Measurements from ENCODE around the gene TOLLIP. TPM values are rescaled to one million over a fixed set of nuclear protein-coding genes. Genes with fewer than 3 reads are reported as not detected.

Gene TOLLIP
- total RNA-seq, 1 experiment from 2014 or later: 78.3 TPM

GRCh38 chr11:1295591-1295990 is 13.8 kb downstream of the TOLLIP start:
- intact Hi-C loops (cut with micrococcal nuclease; ENCODE audit: unreplicated experiment): no loop called here
- BruUV-seq (replicated peaks): no TSS peak
- H3K36me3 Mint-ChIP-seq (ENCODE audit: insufficient read depth, unreplicated experiment): peaks cover 37% of the 10 kb centered on the region
- no peaks in the 10 kb centered on the region for H3K27me3 Mint-ChIP-seq (ENCODE audit: insufficient read depth, unreplicated experiment)
- H3K4me3 Mint-ChIP-seq (ENCODE audit: unreplicated experiment): no peak overlapping the region
- H3K27me3 ChIP-seq (replicated peaks; ENCODE audit: control insufficient read depth, insufficient read depth, low read length): no peaks in the 10 kb centered on the region
- H3K4me3 ChIP-seq (ENCODE audit: low read depth, low read length): no peak overlapping the region
- H3K9me3 ChIP-seq: no peaks in the 10 kb centered on the region
- DNase-seq: peak in 1 of 2 experiments; percentile 30
- no peak for TF ChIP-seq CTCF (IDR thresholded peaks at IDR 0.05; ENCODE audit: insufficient read depth in 1 of 2, low read depth in 1 of 2, low read length in 1 of 2, severe bottlenecking in 1 of 2, unreplicated experiment in 1 of 2)
- peaks cover 1% of the 10 kb centered on the region; the same call in 1 of the 2 replicates for H3K36me3 ChIP-seq (ENCODE audit: control insufficient read depth, insufficient read depth, low read length)
- peaks cover 21% of the 10 kb centered on the region for H3K4me1 ChIP-seq
- ChIA-PET CTCF (no interaction called here), POLR2A (no interaction called here)
- H3K27ac Mint-ChIP-seq (ENCODE audit: unreplicated experiment): no peak overlapping the region
- no peaks in the 10 kb centered on the region for H3K9me3 Mint-ChIP-seq (ENCODE audit: unreplicated experiment)
- H3K4me1 Mint-ChIP-seq (ENCODE audit: low read depth, unreplicated experiment): peaks cover 6% of the 10 kb centered on the region

GRCh38 chr11:1295086-1295485 is 14.3 kb downstream of the TOLLIP start:
- H3K36me3 Mint-ChIP-seq (ENCODE audit: insufficient read depth, unreplicated experiment): peaks cover 37% of the 10 kb centered on the region
- BruUV-seq (replicated peaks): no TSS peak
- no peak overlapping the region for H3K4me3 Mint-ChIP-seq (ENCODE audit: unreplicated experiment)
- Histone ChIP-seq H3K4me1 (peaks cover 21% of the 10 kb centered on the region), H3K27me3 (replicated peaks; ENCODE audit: control insufficient read depth, insufficient read depth, low read length) (no peaks in the 10 kb centered on the region), H3K36me3 (ENCODE audit: control insufficient read depth, insufficient read depth, low read length) (peaks cover 1% of the 10 kb centered on the region; the same call in 1 of the 2 replicates), H3K4me3 (ENCODE audit: low read depth, low read length) (no peak overlapping the region), H3K9me3 (no peaks in the 10 kb centered on the region)
- TF ChIP-seq CTCF (IDR thresholded peaks at IDR 0.05; ENCODE audit: insufficient read depth in 1 of 2, low read depth in 1 of 2, low read length in 1 of 2, severe bottlenecking in 1 of 2, unreplicated experiment in 1 of 2): no peak
- CTCF ChIA-PET: no interaction called here
- H3K9me3 Mint-ChIP-seq (ENCODE audit: unreplicated experiment): no peaks in the 10 kb centered on the region
- POLR2A ChIA-PET: no interaction called here
- DNase-seq: peak in 1 of 2 experiments; percentile 8
- intact Hi-C loops (cut with micrococcal nuclease; ENCODE audit: unreplicated experiment): no loop called here
- H3K27ac Mint-ChIP-seq (ENCODE audit: unreplicated experiment): no peak overlapping the region
- H3K4me1 Mint-ChIP-seq (ENCODE audit: low read depth, unreplicated experiment): peaks cover 6% of the 10 kb centered on the region
- no peaks in the 10 kb centered on the region for H3K27me3 Mint-ChIP-seq (ENCODE audit: insufficient read depth, unreplicated experiment)

- H3K9me3 ChIP-seq: no peaks in the 10 kb centered on the region
- no peaks in the 10 kb centered on the region for H3K27me3 Mint-ChIP-seq (ENCODE audit: insufficient read depth, unreplicated experiment)
- H3K9me3 Mint-ChIP-seq (ENCODE audit: unreplicated experiment): no peaks in the 10 kb centered on the region
- H3K4me1 Mint-ChIP-seq (ENCODE audit: low read depth, unreplicated experiment): no peaks in the 10 kb centered on the region
- peak in 1 of 2 experiments; percentile 28 for DNase-seq
- peaks cover 6% of the 10 kb centered on the region for H3K36me3 ChIP-seq (ENCODE audit: control insufficient read depth, insufficient read depth, low read length)
- H3K36me3 Mint-ChIP-seq (ENCODE audit: insufficient read depth, unreplicated experiment): peaks cover 51% of the 10 kb centered on the region
- no peak overlapping the region for H3K4me3 ChIP-seq (ENCODE audit: low read depth, low read length)
- BruUV-seq (replicated peaks): no TSS peak
- 0 out of 2 replicates have a peak, but pooled peaks cover 10% of the 10 kb centered on the region for H3K4me1 ChIP-seq
- no peaks in the 10 kb centered on the region for H3K27me3 ChIP-seq (replicated peaks; ENCODE audit: control insufficient read depth, insufficient read depth, low read length)
- intact Hi-C loops (cut with micrococcal nuclease; ENCODE audit: unreplicated experiment): no loop called here
- TF ChIP-seq CTCF (IDR thresholded peaks at IDR 0.05; ENCODE audit: insufficient read depth in 1 of 2, low read depth in 1 of 2, low read length in 1 of 2, severe bottlenecking in 1 of 2, unreplicated experiment in 1 of 2): peak in 1 of 2 experiments; percentile 40
- CTCF ChIA-PET: no interaction called here
- H3K27ac Mint-ChIP-seq (ENCODE audit: unreplicated experiment): no peak overlapping the region
- H3K4me3 Mint-ChIP-seq (ENCODE audit: unreplicated experiment): no peak overlapping the region
- POLR2A ChIA-PET: no interaction called here
Observed at GRCh38 chr11:1293619-1294015, 15.8 kb downstream of the TOLLIP start.

Data from Caco-2 (cell line).